DOHH2 (cell line): ENCODE data around the gene UBQLNL.

Source experiments
- H3F3A ChIP-seq: fragments of 200-600 bp; sonication (generic), shearing (Covaris generic); 2 replicates; pipeline ENCODE4 v1.6.0; 2016; ENCODE audit warnings: antibody characterized with exemption, mild to moderate bottlenecking; ENCODE audit not compliant: control insufficient read depth, insufficient read depth
- H3K27ac ChIP-seq: fragments of 200-600 bp; sonication (generic); 2 replicates; pipeline ENCODE4 v1.5.1; 2014; ENCODE audit warnings: low read depth, mild to moderate bottlenecking, low read length, moderate library complexity
- H3K27me3 ChIP-seq: fragments of 200-600 bp; sonication (generic); 2 replicates; pipeline ENCODE4 v1.6.1; 2014; ENCODE audit warnings: mild to moderate bottlenecking, low read length, mixed read lengths; ENCODE audit not compliant: control insufficient read depth
- H3K36me3 ChIP-seq: fragments of 200-600 bp; sonication (generic); 2 replicates; pipeline ENCODE4 v1.6.1; 2014; ENCODE audit warnings: mild to moderate bottlenecking, low read length, moderate library complexity, mixed read lengths; ENCODE audit not compliant: control insufficient read depth
- H3K4me1 ChIP-seq: fragments of 200-600 bp; sonication (generic); 2 replicates; pipeline ENCODE4 v1.6.1; 2014; ENCODE audit warnings: mild to moderate bottlenecking, low read length, mixed read lengths; ENCODE audit not compliant: control insufficient read depth
- H3K4me2 ChIP-seq: fragments of 200-600 bp; sonication (generic); 2 replicates; pipeline ENCODE4 v1.6.0; 2014; ENCODE audit warnings: mild to moderate bottlenecking, low read length, moderate library complexity
- H3K4me3 ChIP-seq: fragments of 200-600 bp; sonication (generic); 2 replicates; pipeline ENCODE4 v1.5.1; 2014; ENCODE audit warnings: mild to moderate bottlenecking, low read length, mixed read lengths
- H3K79me2 ChIP-seq: fragments of 200-600 bp; sonication (generic); 2 replicates; pipeline ENCODE4 v1.6.1; 2014; ENCODE audit warnings: mild to moderate bottlenecking, low read length, mixed read lengths; ENCODE audit not compliant: control insufficient read depth
- H3K9me2 ChIP-seq: fragments of 200-600 bp; sonication (generic); replicated peaks from 2 replicates; pipeline ENCODE4 v1.6.1; 2014; ENCODE audit warnings: mild to moderate bottlenecking, low read length, mixed read lengths; ENCODE audit not compliant: control insufficient read depth
- H3K9me3 ChIP-seq: fragments of 200-600 bp; sonication (generic); 2 replicates; pipeline ENCODE4 v1.6.1; 2014; ENCODE audit warnings: antibody characterized with exemption, low read length, mixed read lengths; ENCODE audit not compliant: control insufficient read depth, insufficient read depth
- H4K20me1 ChIP-seq: fragments of 200-600 bp; sonication (generic); 2 replicates; pipeline ENCODE4 v1.6.0; 2014; ENCODE audit warnings: low read depth, mild to moderate bottlenecking, antibody characterized with exemption, low read length, moderate library complexity; ENCODE audit not compliant: control insufficient read depth, insufficient read depth
- CTCF ChIP-seq: fragments of 200-600 bp; sonication (generic); IDR thresholded peaks from one replicate; pipeline ENCODE4 v1.5.1; 2014; ENCODE audit warnings: antibody characterized with exemption, mild to moderate bottlenecking, low read depth, low read length; ENCODE audit not compliant: poor library complexity, severe bottlenecking
- EZH2phosphoT487 ChIP-seq: fragments of 200-600 bp; sonication (generic); IDR thresholded peaks from 2 replicates; pipeline ENCODE4 v1.6.1; 2017; ENCODE audit warnings: borderline replicate concordance, mild to moderate bottlenecking, antibody characterized with exemption, low read length, moderate library complexity, mixed read lengths

Gene UBQLNL

DNA sequence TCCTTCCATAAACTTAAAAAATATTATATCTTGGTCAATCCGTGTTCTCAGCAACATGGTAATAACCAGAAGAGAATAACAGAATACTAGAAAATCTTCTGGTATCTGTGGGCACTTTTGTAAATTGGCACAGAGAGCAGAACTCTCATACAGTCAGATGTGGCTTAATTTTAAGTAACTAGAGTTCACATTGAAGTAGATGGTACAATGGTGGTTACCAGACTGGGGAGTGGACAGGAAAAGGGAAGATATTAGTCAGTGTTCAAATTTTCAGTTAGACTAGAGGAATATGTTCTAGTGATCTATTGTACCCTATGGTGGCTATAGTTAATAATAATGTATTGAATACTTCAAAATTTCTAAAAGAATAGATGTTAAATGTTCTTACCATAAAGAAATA lies 24.9 kb upstream of the UBQLNL start:
- H3K27me3 ChIP-seq: no peaks in the 10 kb centered on the region
- no peak overlapping the region for H3K27ac ChIP-seq
- no peaks in the 10 kb centered on the region for H3K4me1 ChIP-seq
- H3K36me3 ChIP-seq: no peaks in the 10 kb centered on the region
- H3F3A ChIP-seq: no peaks in the 10 kb centered on the region
- no peaks in the 10 kb centered on the region for H3K9me2 ChIP-seq
- TF ChIP-seq CTCF: no peak
- no peak for TF ChIP-seq EZH2phosphoT487
- no peaks in the 10 kb centered on the region for H4K20me1 ChIP-seq
- H3K4me2 ChIP-seq: no peak overlapping the region
- no peaks in the 10 kb centered on the region for H3K79me2 ChIP-seq
- no peaks in the 10 kb centered on the region for H3K9me3 ChIP-seq
- H3K4me3 ChIP-seq: no peak overlapping the region

GRCh38 chr11:5536482-5536881 lies 20.0 kb upstream of the UBQLNL start:
- no peaks in the 10 kb centered on the region for H3F3A ChIP-seq
- H3K4me3 ChIP-seq: no peak overlapping the region
- no peak overlapping the region for H3K4me2 ChIP-seq
- TF ChIP-seq EZH2phosphoT487 (no peak), CTCF (no peak)
- no peaks in the 10 kb centered on the region for H3K9me3 ChIP-seq
- H3K79me2 ChIP-seq: no peaks in the 10 kb centered on the region
- no peak overlapping the region for H3K27ac ChIP-seq
- H3K27me3 ChIP-seq: no peaks in the 10 kb centered on the region
- H3K36me3 ChIP-seq: no peaks in the 10 kb centered on the region
- no peaks in the 10 kb centered on the region for H4K20me1 ChIP-seq
- H3K4me1 ChIP-seq: no peaks in the 10 kb centered on the region
- H3K9me2 ChIP-seq: no peaks in the 10 kb centered on the region

GRCh38 chr11:5534046-5534445 lies 17.5 kb upstream of the UBQLNL start:
- Histone ChIP-seq H3K36me3 (no peaks in the 10 kb centered on the region), H3K4me3 (no peak overlapping the region), H3K27me3 (no peaks in the 10 kb centered on the region), H4K20me1 (no peaks in the 10 kb centered on the region), H3K9me2 (no peaks in the 10 kb centered on the region), H3K4me2 (no peak overlapping the region), H3K4me1 (no peaks in the 10 kb centered on the region), H3F3A (no peaks in the 10 kb centered on the region), H3K79me2 (no peaks in the 10 kb centered on the region), H3K27ac (no peak overlapping the region), H3K9me3 (no peaks in the 10 kb centered on the region)
- no peak for TF ChIP-seq EZH2phosphoT487
- TF ChIP-seq CTCF: no peak

- Histone ChIP-seq H3K27ac (no peak overlapping the region), H3K9me3 (no peaks in the 10 kb centered on the region), H3K36me3 (no peaks in the 10 kb centered on the region), H3K79me2 (no peaks in the 10 kb centered on the region), H3K27me3 (no peaks in the 10 kb centered on the region), H3K9me2 (no peaks in the 10 kb centered on the region), H3F3A (no peaks in the 10 kb centered on the region), H3K4me2 (no peak overlapping the region), H4K20me1 (no peaks in the 10 kb centered on the region), H3K4me3 (no peak overlapping the region), H3K4me1 (no peaks in the 10 kb centered on the region)
- TF ChIP-seq EZH2phosphoT487 (no peak), CTCF (no peak)
Measured at GRCh38 chr11:5531053-5531831, 14.7 kb upstream of the UBQLNL start.
